CD4-positive, alpha-beta T cell treated with Interleukin-6 at 100 ng/mL for 8 hours (primary cell): Measurements from ENCODE around the gene LNP1.
"Not testable (repeated sequence)": the region's sequence is repeated elsewhere in the genome, so short reads cannot be mapped to it uniquely, and the experiment has no call there.

Experiments
- DNase-seq: peaks from one replicate; pipeline ENCODE4 v3.0.0-alpha.2; 2020; ENCODE audit warnings: mixed read lengths, low spot score

The LNP1 gene

GRCh38 chr3:100478521-100478920 is 77.2 kb downstream of the LNP1 start:
- DNase-seq = not testable (repeated sequence)

GRCh38 chr3:100480081-100480480 is 78.7 kb downstream of the LNP1 start:
- no peak for DNase-seq

- DNase-seq = no peak
Measured at GRCh38 chr3:100482176-100482575, 80.8 kb downstream of the LNP1 start.

GRCh38 chr3:100483529-100483928 is 82.2 kb downstream of the LNP1 start:
- no peak for DNase-seq

- no peak for DNase-seq
Measured at GRCh38 chr3:100486808-100487207, 85.5 kb downstream of the LNP1 start.

GRCh38 chr3:100489118-100489517 is 87.8 kb downstream of the LNP1 start:
- DNase-seq = no peak

- DNase-seq = peak; percentile 42
Measured at GRCh38 chr3:100492059-100493006, 91.0 kb downstream of the LNP1 start, which contains the start of gene TMEM45A. Gene TMEM45A, plus strand, starts transcription at chr3:100492619. Its CDS starts 62,593 bp downstream, at chr3:100555212.

- no peak for DNase-seq
Measured at GRCh38 chr3:100496711-100497261, 95.4 kb downstream of the LNP1 start.

- DNase-seq = no peak
Measured at GRCh38 chr3:100499651-100500050, 98.3 kb downstream of the LNP1 start.

GRCh38 chr3:100500320-100500880 is 99.1 kb downstream of the LNP1 start:
- DNase-seq = no peak

GRCh38 chr3:100503448-100503847 is 102.1 kb downstream of the LNP1 start:
- DNase-seq = no peak
